ENCODE measurements around the gene BEGAIN.

Gene BEGAIN

GRCh38 chr14:100536721-100537445 lies 50.3 kb downstream of the BEGAIN start:
- no peak for DNase-seq (ENCODE audit: low read depth)

- DNase-seq (ENCODE audit: low read depth) = no peak
Observed at GRCh38 chr14:100536121-100536510, 51.1 kb downstream of the BEGAIN start.

- no peak for DNase-seq (ENCODE audit: low read depth)
Observed at GRCh38 chr14:100535287-100536120, 51.7 kb downstream of the BEGAIN start.

GRCh38 chr14:100534528-100535286 lies 52.5 kb downstream of the BEGAIN start:
- DNase-seq (ENCODE audit: low read depth) = no peak

GRCh38 chr14:100533656-100534485 lies 53.3 kb downstream of the BEGAIN start:
- no peak for DNase-seq (ENCODE audit: low read depth)

GRCh38 chr14:100532906-100533655 lies 54.1 kb downstream of the BEGAIN start:
- DNase-seq (ENCODE audit: low read depth) = no peak

- no peak for DNase-seq (ENCODE audit: low read depth)
Observed at GRCh38 chr14:100532154-100532861, 54.9 kb downstream of the BEGAIN start.

GRCh38 chr14:100531152-100532121 lies 55.8 kb downstream of the BEGAIN start:
- DNase-seq (ENCODE audit: low read depth) = no peak

GRCh38 chr14:100530270-100531072 lies 56.7 kb downstream of the BEGAIN start:
- DNase-seq (ENCODE audit: low read depth) = no peak

GRCh38 chr14:100529561-100530031 lies 57.6 kb downstream of the BEGAIN start:
- no peak for DNase-seq (ENCODE audit: low read depth)

GRCh38 chr14:100528962-100529560 lies 58.2 kb downstream of the BEGAIN start:
- DNase-seq (ENCODE audit: low read depth) = no peak

GRCh38 chr14:100526632-100527031 lies 60.6 kb downstream of the BEGAIN start:
- no peak for DNase-seq (ENCODE audit: low read depth)

- DNase-seq (ENCODE audit: low read depth) = no peak
Observed at GRCh38 chr14:100526057-100526456, 61.2 kb downstream of the BEGAIN start.

GRCh38 chr14:100525615-100526014 lies 61.6 kb downstream of the BEGAIN start:
- no peak for DNase-seq (ENCODE audit: low read depth)

- DNase-seq (ENCODE audit: low read depth) = no peak
Observed at GRCh38 chr14:100524933-100525243, 62.3 kb downstream of the BEGAIN start.

GRCh38 chr14:100524233-100524932 lies 62.8 kb downstream of the BEGAIN start:
- no peak for DNase-seq (ENCODE audit: low read depth)

- no peak for DNase-seq (ENCODE audit: low read depth)
Observed at GRCh38 chr14:100523843-100524169, 63.4 kb downstream of the BEGAIN start.
